Stomach (tissue), 9 donors: ENCODE measurements around the gene ACTN1. TPM values are rescaled to one million over a fixed set of nuclear protein-coding genes. Genes with fewer than 3 reads are reported as not detected.

Experiments
- DNase-seq, 2 donors: peaks; one replicate each; pipeline versions ENCODE4 v3.0.0 to v3.0.0-alpha.2; 2013 to 2019
- H3K27ac ChIP-seq, 5 donors: fragments of 200-600 bp in 4 of 5; sonication (generic) in 4 of 5; one replicate each; pipeline ENCODE4 v1.5.1; 2013 to 2019; ENCODE audit warnings: mild to moderate bottlenecking in 1 of 5, moderate library complexity in 1 of 5
- H3K27me3 ChIP-seq, 3 donors: fragments of 200-600 bp; sonication (generic); one replicate each; pipeline ENCODE4 v1.5.1; 2017 to 2019; ENCODE audit warnings: mixed run types in 1 of 3
- H3K36me3 ChIP-seq, 4 donors: fragments of 200-600 bp; sonication (generic); 1 replicate in 3 of 4; 2 replicates in 1 of 4; pipeline ENCODE4 v1.5.1; 2016 to 2019
- H3K4me1 ChIP-seq, 4 donors: fragments of 200-600 bp; sonication (generic); one replicate each; pipeline ENCODE4 v1.5.1; 2016 to 2019
- H3K4me3 ChIP-seq, 4 donors: fragments of 200-600 bp; sonication (generic) in 3 of 4; one replicate each; pipeline ENCODE4 v1.5.1; 2016 to 2019; ENCODE audit warnings: mild to moderate bottlenecking in 1 of 4
- H3K9me3 ChIP-seq, 4 donors: fragments of 200-600 bp; sonication (generic); one replicate each; pipeline ENCODE4 v1.5.1; 2016 to 2019
- EP300 ChIP-seq: sonication (generic); formaldehyde crosslinking; IDR thresholded peaks from one replicate; pipeline ENCODE4 v1.6.1; 2017; ENCODE audit warnings: antibody characterized with exemption
- POLR2A ChIP-seq, 4 donors: fragments of 450-650 bp; IDR thresholded peaks; one replicate each; pipeline ENCODE4 v1.6.1; 2016; ENCODE audit warnings: antibody characterized with exemption in 4 of 4, control low read depth in 2 of 4, mild to moderate bottlenecking in 1 of 4, moderate library complexity in 1 of 4
- POLR2AphosphoS5 ChIP-seq, 3 donors: sonication (generic); formaldehyde crosslinking; IDR thresholded peaks; one replicate each; pipeline ENCODE4 v1.6.1; 2016; ENCODE audit warnings: antibody characterized with exemption in 3 of 3
- WGBS, 5 donors: extraction: QIAGEN DNeasy Blood & Tissue Kit in 3 of 5; methylation state at CpG; one replicate each; pipeline versions ENCODE4 v1.1.5 to v1.1.7; 2013 to 2018; 5-methylcytosine and 5-hydroxymethylcytosine counted together
- intact Hi-C: fragments of 100-400 bp; cut with DNase I; formaldehyde crosslinking; loops from one replicate; pipeline ENCODE4 v1.15.1; 2023; ENCODE audit warnings: low total_unique reads
- polyA plus RNA-seq, 3 donors: library from polyadenylated mRNA; stranded (reverse); fragments of 200-250 nt; gene quantifications; one replicate each; pipeline ENCODE4 v1.2.3, GENCODE V29; 2013
- total RNA-seq, 5 donors: library from RNA; depleted of rRNA; stranded (reverse); fragments of >200 nt; gene quantifications; one replicate each; pipeline versions ENCODE4 v1.1.0 to v1.2.3, GENCODE V29; 2014 to 2016
- TF ChIP-seq, protein P1 (sequence below), 7 experiments: fragments of 450-650 bp in 4 of 7; fragments of 200-600 bp in 3 of 7; sonication (generic) in 3 of 7; IDR thresholded peaks; one replicate each; pipeline ENCODE4 v1.5.1; 2016 to 2019; ENCODE audit warnings: antibody characterized with exemption in 7 of 7, control low read depth in 2 of 7, mild to moderate bottlenecking in 1 of 7
- donor health status: healthy with polysubstance abuse.
- donor health status: Bipolar disorder and iron deficiency.
- donor health status: healthy.

The ACTN1 gene
- total and polyA plus RNA-seq, 8 donors: 25.7 to 504 (median 196) TPM

DNA sequence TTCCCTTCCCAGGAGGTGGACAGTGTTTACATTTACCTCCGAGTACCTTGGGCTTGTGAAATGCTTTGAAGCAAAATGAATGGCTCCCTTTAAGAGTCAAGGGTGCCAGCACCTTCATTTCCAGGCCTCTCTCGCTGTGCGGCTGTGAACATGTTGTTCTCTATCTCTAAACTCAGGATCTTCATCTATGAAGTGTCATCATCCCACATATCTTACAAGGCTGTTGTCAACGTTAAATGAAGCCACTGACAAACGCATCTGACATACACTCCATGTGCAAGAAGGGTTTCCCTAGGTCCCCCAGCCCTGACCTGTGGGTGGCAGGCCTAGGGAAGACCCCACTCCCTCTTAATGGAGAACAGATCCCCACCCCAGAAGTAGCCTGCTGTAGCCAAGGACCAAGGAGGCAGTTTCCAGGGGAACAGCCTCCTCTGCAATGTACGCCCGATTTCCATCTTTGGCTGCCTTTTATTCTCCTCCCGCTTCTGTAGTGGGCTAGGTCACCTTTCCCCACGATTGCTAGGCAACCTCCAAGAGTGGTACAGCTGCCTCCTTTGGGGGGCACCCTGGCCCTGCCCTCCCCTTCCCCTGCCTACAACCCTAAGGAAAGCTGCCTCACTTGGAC, 7.6 kb downstream of the ACTN1 start:
- H3K36me3 ChIP-seq: peaks cover 4 to 42% (median 20%) of the 10 kb centered on the region in 4 donors
- TF ChIP-seq POLR2AphosphoS5 (IDR thresholded peaks at IDR 0.05) (no peak), EP300 (no peak), POLR2A (IDR thresholded peaks at IDR 0.05) (no peak)
- TF ChIP-seq, protein P1, sequence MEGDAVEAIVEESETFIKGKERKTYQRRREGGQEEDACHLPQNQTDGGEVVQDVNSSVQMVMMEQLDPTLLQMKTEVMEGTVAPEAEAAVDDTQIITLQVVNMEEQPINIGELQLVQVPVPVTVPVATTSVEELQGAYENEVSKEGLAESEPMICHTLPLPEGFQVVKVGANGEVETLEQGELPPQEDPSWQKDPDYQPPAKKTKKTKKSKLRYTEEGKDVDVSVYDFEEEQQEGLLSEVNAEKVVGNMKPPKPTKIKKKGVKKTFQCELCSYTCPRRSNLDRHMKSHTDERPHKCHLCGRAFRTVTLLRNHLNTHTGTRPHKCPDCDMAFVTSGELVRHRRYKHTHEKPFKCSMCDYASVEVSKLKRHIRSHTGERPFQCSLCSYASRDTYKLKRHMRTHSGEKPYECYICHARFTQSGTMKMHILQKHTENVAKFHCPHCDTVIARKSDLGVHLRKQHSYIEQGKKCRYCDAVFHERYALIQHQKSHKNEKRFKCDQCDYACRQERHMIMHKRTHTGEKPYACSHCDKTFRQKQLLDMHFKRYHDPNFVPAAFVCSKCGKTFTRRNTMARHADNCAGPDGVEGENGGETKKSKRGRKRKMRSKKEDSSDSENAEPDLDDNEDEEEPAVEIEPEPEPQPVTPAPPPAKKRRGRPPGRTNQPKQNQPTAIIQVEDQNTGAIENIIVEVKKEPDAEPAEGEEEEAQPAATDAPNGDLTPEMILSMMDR (IDR thresholded peaks at IDR 0.05): no peak
- H3K27me3 ChIP-seq: no peaks in the 10 kb centered on the region
- 65 to 83% (median 72%) methylated on average over 9 of the region's 9 CpGs for WGBS, 5 donors
- no peak overlapping the region for H3K4me3 ChIP-seq
- intact Hi-C loops: no loop called here
- peaks cover 81 to 100% (median 91%) of the 10 kb centered on the region in 4 donors for H3K4me1 ChIP-seq
- no peaks in the 10 kb centered on the region for H3K9me3 ChIP-seq
- H3K27ac ChIP-seq: peak overlapping the region in 4 of 5 donors; percentile 78 to 98 (median 97)
- DNase-seq: no peak

DNA sequence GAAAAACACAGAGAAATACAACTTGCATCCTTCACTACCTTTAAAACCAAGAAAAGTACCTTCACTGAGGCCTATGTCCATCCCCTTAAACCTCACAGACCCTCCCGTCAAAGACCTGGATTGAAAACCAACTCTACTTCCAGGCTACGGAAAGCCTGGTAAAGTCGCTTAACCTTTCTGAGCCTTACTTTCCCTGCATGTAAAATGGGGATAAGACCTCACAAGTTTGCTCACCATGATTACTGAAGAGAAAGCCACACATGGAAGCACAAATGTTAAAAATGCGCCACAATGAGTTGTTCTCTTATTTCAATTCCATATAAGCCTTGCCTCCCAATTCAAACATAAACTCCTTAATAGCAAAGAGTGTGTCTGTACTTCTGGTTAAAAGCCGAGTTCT, 8.4 kb downstream of the ACTN1 start:
- Histone ChIP-seq H3K9me3 (no peaks in the 10 kb centered on the region), H3K4me3 (peak overlapping the region in 1 of 4 donors; percentile 12), H3K36me3 (peaks cover 4 to 42% (median 20%) of the 10 kb centered on the region in 4 donors), H3K27me3 (no peaks in the 10 kb centered on the region), H3K27ac (peak overlapping the region in 4 of 5 donors; percentile 78 to 98 (median 97)), H3K4me1 (peaks cover 81 to 100% (median 91%) of the 10 kb centered on the region in 4 donors)
- TF ChIP-seq, protein P1 (IDR thresholded peaks at IDR 0.05): no peak
- TF ChIP-seq POLR2AphosphoS5 (IDR thresholded peaks at IDR 0.05) (no peak), POLR2A (IDR thresholded peaks at IDR 0.05) (no peak), EP300 (no peak)
- 59 to 73% (median 69%) methylated on average over 5 of the region's 5 CpGs for WGBS, 5 donors
- no peak for DNase-seq
- intact Hi-C loops: no loop called here

DNA sequence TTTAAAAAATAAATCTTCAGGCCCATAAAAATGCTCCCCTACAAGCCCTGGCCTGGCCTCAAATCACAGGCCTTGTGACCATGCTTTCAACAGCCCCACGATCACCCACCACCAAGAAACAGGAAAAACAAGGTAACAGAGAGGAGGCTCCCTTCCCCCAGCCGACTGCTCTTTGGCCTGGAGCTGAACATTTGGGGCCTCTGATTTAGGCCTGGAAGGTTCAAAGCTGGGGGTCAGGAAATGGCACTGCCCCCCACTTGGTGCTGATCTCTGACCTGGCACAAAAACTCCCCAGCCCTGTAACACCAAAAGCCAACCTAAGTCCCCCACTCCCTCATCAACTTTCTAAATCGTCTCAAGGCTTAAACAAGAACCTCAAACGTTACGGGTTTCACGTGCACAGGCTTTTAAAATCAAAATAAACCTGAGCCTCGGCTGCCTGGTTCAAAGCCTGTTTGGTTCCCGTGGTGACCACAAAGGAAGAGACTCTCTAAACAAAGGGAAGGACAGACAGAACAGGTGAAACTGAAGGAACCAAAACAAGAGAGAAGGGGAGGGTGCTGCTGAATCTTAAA, 9.0 kb downstream of the ACTN1 start:
- peaks cover 81 to 100% (median 91%) of the 10 kb centered on the region in 4 donors for H3K4me1 ChIP-seq
- peaks cover 4 to 42% (median 20%) of the 10 kb centered on the region in 4 donors for H3K36me3 ChIP-seq
- H3K9me3 ChIP-seq: no peaks in the 10 kb centered on the region
- intact Hi-C loops: no loop called here
- DNase-seq: peak in 1 of 2 donors; percentile 60
- H3K4me3 ChIP-seq: peak overlapping the region in 1 of 4 donors; percentile 12
- TF ChIP-seq EP300 (no peak), POLR2AphosphoS5 (IDR thresholded peaks at IDR 0.05) (no peak), POLR2A (IDR thresholded peaks at IDR 0.05) (no peak)
- TF ChIP-seq, protein P1 (IDR thresholded peaks at IDR 0.05): no peak
- H3K27me3 ChIP-seq: no peaks in the 10 kb centered on the region
- 19 to 30% (median 21%) methylated on average over 8 of the region's 8 CpGs for WGBS, 5 donors
- peak overlapping the region; percentile 16 to 98 (median 97) for H3K27ac ChIP-seq

DNA sequence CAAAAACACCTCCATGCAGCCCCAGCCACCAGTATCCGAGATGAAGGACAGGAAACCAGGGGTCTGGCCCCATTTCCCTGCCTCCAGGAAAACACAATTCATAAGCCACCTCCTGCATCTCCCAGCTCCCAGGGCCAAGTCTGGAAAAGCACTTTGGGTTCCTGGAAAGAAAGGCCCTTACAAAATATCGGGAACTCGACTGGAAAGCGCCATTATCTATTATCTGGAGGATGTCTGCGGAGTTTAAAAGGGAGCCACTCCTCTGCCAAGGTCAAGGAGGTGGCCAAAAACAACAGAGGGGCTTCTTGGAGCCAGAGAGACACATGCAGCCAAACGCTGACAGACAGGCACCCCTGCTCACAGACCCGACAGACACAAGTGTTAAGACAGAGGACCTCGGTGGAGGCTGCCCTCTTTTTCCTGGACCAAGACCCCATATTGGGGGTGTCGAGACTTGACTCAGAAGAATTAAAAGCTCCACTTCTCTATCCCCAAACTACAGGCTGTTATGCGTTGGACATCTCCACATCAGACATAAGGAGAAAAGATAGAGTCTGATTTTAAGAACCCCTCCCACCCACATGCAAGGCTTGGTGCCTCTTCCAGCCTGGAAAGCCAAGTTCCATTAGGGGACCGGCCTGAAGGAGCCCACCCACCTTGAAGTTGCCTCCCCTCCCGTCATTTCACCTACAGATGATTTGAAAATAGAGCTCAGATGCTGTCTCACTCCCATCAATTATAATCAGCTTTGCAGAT, 9.6 kb downstream of the ACTN1 start:
- Histone ChIP-seq H3K27ac (peak overlapping the region in 4 of 5 donors; percentile 78 to 98 (median 97)), H3K9me3 (no peaks in the 10 kb centered on the region), H3K4me3 (no peak overlapping the region), H3K27me3 (no peaks in the 10 kb centered on the region), H3K4me1 (peaks cover 82 to 100% (median 91%) of the 10 kb centered on the region in 4 donors), H3K36me3 (peaks cover 4 to 37% (median 18%) of the 10 kb centered on the region in 4 donors)
- intact Hi-C loops: no loop called here
- no peak for TF ChIP-seq EP300
- TF ChIP-seq, protein P1 (IDR thresholded peaks at IDR 0.05): no peak
- TF ChIP-seq POLR2A (IDR thresholded peaks at IDR 0.05): no peak
- no peak for TF ChIP-seq POLR2AphosphoS5 (IDR thresholded peaks at IDR 0.05)
- no peak for DNase-seq
- WGBS, 5 donors: 44 to 69% (median 59%) methylated on average over 12 of the region's 12 CpGs
